Progenitor cell of endocrine pancreas (in vitro differentiated cells): ENCODE data around the gene BTBD16. TPM values are rescaled to one million over a fixed set of nuclear protein-coding genes. Genes with fewer than 3 reads are reported as not detected.

ENCODE experiments used
- DNase-seq: peaks from one replicate; pipeline ENCODE4 v3.0.0; 2021; ENCODE audit warnings: low spot score; ENCODE audit not compliant: unreplicated experiment
- H3K27ac Mint-ChIP-seq: 2 replicates; pipeline ENCODE4 v1.8.0; 2021; ENCODE audit warnings: mild to moderate bottlenecking, moderate library complexity, mixed read lengths
- H3K27me3 Mint-ChIP-seq: 2 replicates; pipeline ENCODE4 v1.8.0; 2021; ENCODE audit warnings: mixed read lengths
- H3K36me3 Mint-ChIP-seq: 2 replicates; pipeline ENCODE4 v1.8.0; 2022; ENCODE audit warnings: mixed read lengths; ENCODE audit not compliant: insufficient read depth
- H3K4me1 Mint-ChIP-seq: 2 replicates; pipeline ENCODE4 v1.8.0; 2021; ENCODE audit warnings: low read depth, mixed read lengths
- H3K4me3 Mint-ChIP-seq: 2 replicates; pipeline ENCODE4 v1.8.0; 2021; ENCODE audit warnings: low read depth, mild to moderate bottlenecking, moderate library complexity, mixed read lengths
- H3K9me3 Mint-ChIP-seq: 2 replicates; pipeline ENCODE4 v1.8.0; 2021; ENCODE audit warnings: low read depth, mixed read lengths
- total RNA-seq: library from RNA; stranded (reverse); gene quantifications from 2 replicates; pipeline ENCODE4 v1.2.1, GENCODE V29; 2021
- TF ChIP-seq, protein P1 (sequence below): fragments of 200-600 bp; sonication (generic); IDR thresholded peaks from one replicate; pipeline ENCODE4 v1.5.0; 2021; ENCODE audit warnings: antibody characterized with exemption, mild to moderate bottlenecking; ENCODE audit not compliant: unreplicated experiment

BTBD16 gene
- total RNA-seq, 1 donor from 2014 or later: not detected

DNA sequence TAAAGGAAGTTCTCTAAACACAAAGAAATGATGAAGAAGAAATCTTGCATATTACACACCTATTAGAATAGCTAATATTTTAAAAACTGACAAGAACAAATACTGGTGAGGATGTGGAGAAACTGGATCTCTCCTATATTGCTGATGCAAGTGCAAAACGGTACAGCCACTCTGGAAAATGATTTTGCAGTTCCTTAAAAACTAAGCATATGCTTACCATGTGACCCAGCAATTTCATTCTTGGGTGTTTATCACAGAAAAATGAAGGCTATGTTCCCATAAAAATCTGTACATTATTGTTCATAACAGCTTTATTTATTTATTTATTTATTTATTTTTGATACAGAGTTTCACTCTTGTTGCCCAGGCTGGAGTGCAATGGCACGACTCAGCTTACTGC lies 88.5 kb downstream of the BTBD16 start:
- Mint-ChIP-seq H3K9me3 (peaks cover 10% of the 10 kb centered on the region), H3K4me1 (no peaks in the 10 kb centered on the region), H3K27ac (no peak overlapping the region), H3K36me3 (no peaks in the 10 kb centered on the region), H3K4me3 (no peak overlapping the region), H3K27me3 (peaks cover 4% of the 10 kb centered on the region)
- TF ChIP-seq, protein P1, sequence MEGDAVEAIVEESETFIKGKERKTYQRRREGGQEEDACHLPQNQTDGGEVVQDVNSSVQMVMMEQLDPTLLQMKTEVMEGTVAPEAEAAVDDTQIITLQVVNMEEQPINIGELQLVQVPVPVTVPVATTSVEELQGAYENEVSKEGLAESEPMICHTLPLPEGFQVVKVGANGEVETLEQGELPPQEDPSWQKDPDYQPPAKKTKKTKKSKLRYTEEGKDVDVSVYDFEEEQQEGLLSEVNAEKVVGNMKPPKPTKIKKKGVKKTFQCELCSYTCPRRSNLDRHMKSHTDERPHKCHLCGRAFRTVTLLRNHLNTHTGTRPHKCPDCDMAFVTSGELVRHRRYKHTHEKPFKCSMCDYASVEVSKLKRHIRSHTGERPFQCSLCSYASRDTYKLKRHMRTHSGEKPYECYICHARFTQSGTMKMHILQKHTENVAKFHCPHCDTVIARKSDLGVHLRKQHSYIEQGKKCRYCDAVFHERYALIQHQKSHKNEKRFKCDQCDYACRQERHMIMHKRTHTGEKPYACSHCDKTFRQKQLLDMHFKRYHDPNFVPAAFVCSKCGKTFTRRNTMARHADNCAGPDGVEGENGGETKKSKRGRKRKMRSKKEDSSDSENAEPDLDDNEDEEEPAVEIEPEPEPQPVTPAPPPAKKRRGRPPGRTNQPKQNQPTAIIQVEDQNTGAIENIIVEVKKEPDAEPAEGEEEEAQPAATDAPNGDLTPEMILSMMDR: no peak
- no peak for DNase-seq

DNA sequence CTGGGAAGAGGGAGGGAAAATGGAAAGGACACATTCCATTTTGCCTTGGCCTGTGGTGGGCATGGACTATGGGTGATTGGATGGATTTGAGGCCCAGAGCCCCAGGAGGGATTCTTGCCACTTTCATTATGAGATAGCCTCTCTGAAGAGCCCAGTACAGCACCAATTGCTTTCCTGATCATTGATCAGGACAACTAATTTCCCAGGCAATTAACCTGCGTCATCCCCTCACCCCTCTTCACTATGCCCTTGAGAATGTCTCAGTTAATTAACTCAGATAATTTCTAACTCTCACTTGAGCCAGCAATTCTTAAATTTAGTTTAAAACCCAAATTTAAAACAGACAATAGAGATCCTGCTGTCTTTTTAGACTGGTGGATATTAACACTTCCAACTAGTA lies 90.0 kb downstream of the BTBD16 start:
- H3K27me3 Mint-ChIP-seq: peaks cover 4% of the 10 kb centered on the region
- no peak for DNase-seq
- no peak overlapping the region for H3K27ac Mint-ChIP-seq
- peaks cover 10% of the 10 kb centered on the region for H3K9me3 Mint-ChIP-seq
- TF ChIP-seq, protein P1: no peak
- H3K4me3 Mint-ChIP-seq: no peak overlapping the region
- H3K36me3 Mint-ChIP-seq: no peaks in the 10 kb centered on the region
- no peaks in the 10 kb centered on the region for H3K4me1 Mint-ChIP-seq

DNA sequence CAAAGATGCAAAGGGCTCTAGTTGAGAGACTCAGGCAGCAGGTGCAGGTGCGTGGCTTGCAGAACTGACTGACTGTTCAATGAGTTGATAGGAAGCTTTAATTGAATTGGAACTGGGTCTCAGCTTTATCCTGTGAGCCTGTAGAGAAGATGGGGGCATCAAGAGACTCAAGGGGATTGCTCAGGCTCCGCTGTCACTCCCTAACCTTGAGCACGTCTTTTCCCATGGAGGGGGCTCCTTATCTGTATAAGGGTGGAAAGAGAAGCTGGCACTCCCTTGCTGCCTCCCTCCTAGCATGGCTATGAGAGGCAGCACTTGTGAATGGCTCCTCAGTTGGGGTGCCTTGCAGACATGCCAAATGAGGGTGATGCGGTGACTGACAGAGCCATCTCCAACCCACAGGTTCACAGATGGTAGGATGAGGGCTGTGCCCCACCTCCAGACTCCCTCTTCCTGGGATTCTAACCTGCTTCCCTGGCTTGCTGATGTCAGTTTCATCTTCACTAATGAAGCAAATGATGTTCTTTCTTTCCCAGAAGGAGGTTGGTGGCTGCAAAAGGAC lies 91.0 kb downstream of the BTBD16 start:
- peaks cover 4% of the 10 kb centered on the region for H3K27me3 Mint-ChIP-seq
- H3K36me3 Mint-ChIP-seq: no peaks in the 10 kb centered on the region
- TF ChIP-seq, protein P1: no peak
- H3K9me3 Mint-ChIP-seq: peaks cover 13% of the 10 kb centered on the region
- no peaks in the 10 kb centered on the region for H3K4me1 Mint-ChIP-seq
- no peak for DNase-seq
- no peak overlapping the region for H3K27ac Mint-ChIP-seq
- no peak overlapping the region for H3K4me3 Mint-ChIP-seq

DNA sequence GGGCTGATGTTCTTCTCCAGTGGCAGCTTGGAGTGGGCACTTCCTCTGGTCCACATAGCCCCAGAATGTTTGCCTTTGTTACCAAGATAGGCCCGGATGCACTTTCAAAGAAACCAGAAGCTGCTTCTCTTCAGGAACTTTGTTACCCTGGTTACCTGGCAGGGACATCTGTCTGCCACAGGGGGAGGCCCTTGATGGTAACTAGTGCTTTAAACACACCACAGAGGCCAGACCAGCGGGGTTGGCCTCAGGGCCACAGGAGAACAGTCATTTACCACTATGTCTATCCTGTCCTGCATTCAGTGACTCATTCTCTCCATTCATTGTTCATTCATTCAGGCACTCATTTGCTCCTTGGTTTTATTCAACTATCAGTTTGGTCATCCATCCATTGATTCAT lies 91.5 kb downstream of the BTBD16 start:
- Mint-ChIP-seq H3K4me1 (no peaks in the 10 kb centered on the region), H3K27me3 (peaks cover 4% of the 10 kb centered on the region), H3K27ac (no peak overlapping the region), H3K36me3 (no peaks in the 10 kb centered on the region), H3K9me3 (peaks cover 17% of the 10 kb centered on the region), H3K4me3 (no peak overlapping the region)
- TF ChIP-seq, protein P1: no peak
- DNase-seq: no peak

DNA sequence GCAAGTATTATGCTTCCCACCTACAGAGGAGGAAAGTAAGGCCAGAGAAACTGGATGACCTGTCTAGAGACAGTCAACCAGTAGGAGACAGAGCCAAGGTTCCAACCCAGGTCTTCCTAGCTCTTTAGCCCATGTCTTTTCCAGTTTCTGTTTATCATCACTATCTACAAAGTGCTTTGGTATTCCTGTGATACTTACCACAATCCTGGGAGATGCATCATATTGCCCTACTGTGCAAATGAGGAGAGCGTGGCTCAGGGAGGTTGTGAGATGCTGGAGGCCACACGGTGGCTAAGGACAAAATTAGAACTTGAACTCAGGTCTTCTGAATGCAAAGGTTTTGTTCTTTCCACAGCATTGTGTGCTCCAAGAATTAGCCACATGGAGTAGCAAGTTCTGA lies 92.2 kb downstream of the BTBD16 start:
- Mint-ChIP-seq H3K9me3 (peaks cover 15% of the 10 kb centered on the region), H3K27me3 (peaks cover 4% of the 10 kb centered on the region), H3K4me3 (no peak overlapping the region), H3K4me1 (no peaks in the 10 kb centered on the region), H3K27ac (no peak overlapping the region), H3K36me3 (no peaks in the 10 kb centered on the region)
- DNase-seq: no peak
- TF ChIP-seq, protein P1: no peak
